DND-41 (cell line): ENCODE results near the gene SLC22A14.
"Not testable (repeated sequence)": the region's sequence is repeated elsewhere in the genome, so short reads cannot be mapped to it uniquely, and the experiment has no call there.

Experiments
- ATAC-seq: fragments of 200-7000 bp; cut with Tn5 transposase; 3 replicates; pipeline ENCODE4 v1.9.1; 2021; ENCODE audit warnings: low read depth; ENCODE audit not compliant: insufficient read depth
- DNase-seq: peaks from one replicate; pipeline ENCODE4 v3.0.0-alpha.2; 2020
- H2AFZ ChIP-seq: 2 replicates; pipeline ENCODE4 v1.6.0; 2012; ENCODE audit warnings: low read depth, low read length
- H3K27ac ChIP-seq: 2 replicates; pipeline ENCODE4 v1.5.1; 2012; ENCODE audit warnings: low read length, inconsistent platforms
- H3K27me3 ChIP-seq: fragments of 200-600 bp; sonication (generic); 2 replicates; pipeline ENCODE4 v1.6.0; 2012; ENCODE audit warnings: low read length, mild to moderate bottlenecking, inconsistent platforms; ENCODE audit not compliant: insufficient read depth, poor library complexity
- H3K36me3 ChIP-seq: 2 replicates; pipeline ENCODE4 v1.5.1; 2012; ENCODE audit warnings: low read length, inconsistent platforms; ENCODE audit not compliant: insufficient read depth
- H3K4me1 ChIP-seq: 2 replicates; pipeline ENCODE4 v1.5.1; 2012; ENCODE audit warnings: mild to moderate bottlenecking, low read length; ENCODE audit not compliant: insufficient read depth
- H3K4me2 ChIP-seq: 2 replicates; pipeline ENCODE4 v1.6.0; 2012; ENCODE audit warnings: mild to moderate bottlenecking, moderate library complexity, low read length, inconsistent platforms; ENCODE audit not compliant: insufficient read depth
- H3K4me3 ChIP-seq, 2 experiments: fragments of 200-600 bp in 1 of 2; shearing (Covaris generic) in 1 of 2; 2 replicates each; pipeline ENCODE4 v1.5.1; 2012 to 2016; ENCODE audit warnings: inconsistent platforms in 2 of 2, low read length in 2 of 2, mild to moderate bottlenecking in 2 of 2, low read depth in 1 of 2, moderate library complexity in 1 of 2
- H3K79me2 ChIP-seq: 2 replicates; pipeline ENCODE4 v1.6.0; 2012; ENCODE audit warnings: low read length, inconsistent platforms; ENCODE audit not compliant: insufficient read depth
- H3K9ac ChIP-seq: 2 replicates; pipeline ENCODE4 v1.6.0; 2012; ENCODE audit warnings: low read depth, mild to moderate bottlenecking, inconsistent platforms, low read length, moderate library complexity
- H3K9me3 ChIP-seq: 2 replicates; pipeline ENCODE4 v1.5.1; 2012; ENCODE audit warnings: low read length, moderate library complexity, mild to moderate bottlenecking, inconsistent platforms; ENCODE audit not compliant: insufficient read depth, severe bottlenecking
- H4K20me1 ChIP-seq: 2 replicates; pipeline ENCODE4 v1.6.0; 2012; ENCODE audit warnings: low read length; ENCODE audit not compliant: insufficient read depth
- EZH2 ChIP-seq: IDR thresholded peaks from 3 replicates; pipeline ENCODE4 v1.6.1; 2012; ENCODE audit warnings: borderline replicate concordance, low read depth, mild to moderate bottlenecking, moderate library complexity, low read length, inconsistent platforms; ENCODE audit not compliant: severe bottlenecking
- TF ChIP-seq, protein P1 (sequence below): IDR thresholded peaks from 2 replicates; pipeline ENCODE4 v1.5.1; 2012; ENCODE audit warnings: borderline replicate concordance, low read length, moderate library complexity, mild to moderate bottlenecking; ENCODE audit not compliant: poor library complexity, severe bottlenecking; ENCODE audit errors: extremely low read depth

Gene SLC22A14

DNA sequence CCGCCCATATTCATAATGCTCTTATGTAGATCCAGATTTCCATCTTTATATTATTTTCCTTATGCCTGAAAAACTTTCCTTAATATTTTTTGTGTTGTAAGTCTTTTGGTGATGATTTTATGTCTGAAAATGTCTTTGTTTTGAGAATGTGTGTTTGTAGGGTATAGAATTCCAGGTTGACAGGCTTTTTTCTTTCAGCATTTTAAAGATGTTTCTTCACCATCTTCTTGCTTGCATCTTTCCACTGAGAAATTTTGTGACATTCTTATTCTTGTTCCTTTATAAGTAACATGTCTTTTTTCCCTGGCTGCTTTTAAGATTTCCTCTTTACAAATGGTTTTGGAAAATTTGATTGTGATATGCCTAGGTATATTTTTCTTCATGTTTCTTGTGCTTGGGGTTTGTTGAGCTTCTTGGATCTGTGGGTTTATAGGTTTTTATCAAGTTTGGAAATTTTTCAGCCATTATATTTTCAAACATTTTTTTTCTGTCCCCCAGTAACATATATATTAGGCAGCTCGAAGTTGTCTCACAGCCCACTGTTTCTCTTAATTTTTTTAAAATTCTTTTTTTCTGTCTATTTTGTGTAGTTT is 43.6 kb upstream of the SLC22A14 start:
- Histone ChIP-seq H3K79me2 (no peaks in the 10 kb centered on the region), H3K4me3 (no peak overlapping the region), H3K27me3 (no peaks in the 10 kb centered on the region), H3K9ac (no peak overlapping the region), H3K36me3 (peaks cover 80% of the 10 kb centered on the region), H3K27ac (no peak overlapping the region), H3K9me3 (no peaks in the 10 kb centered on the region), H3K4me2 (no peak overlapping the region), H4K20me1 (no peaks in the 10 kb centered on the region), H3K4me1 (no peaks in the 10 kb centered on the region), H2AFZ (no peak overlapping the region)
- TF ChIP-seq, protein P1, sequence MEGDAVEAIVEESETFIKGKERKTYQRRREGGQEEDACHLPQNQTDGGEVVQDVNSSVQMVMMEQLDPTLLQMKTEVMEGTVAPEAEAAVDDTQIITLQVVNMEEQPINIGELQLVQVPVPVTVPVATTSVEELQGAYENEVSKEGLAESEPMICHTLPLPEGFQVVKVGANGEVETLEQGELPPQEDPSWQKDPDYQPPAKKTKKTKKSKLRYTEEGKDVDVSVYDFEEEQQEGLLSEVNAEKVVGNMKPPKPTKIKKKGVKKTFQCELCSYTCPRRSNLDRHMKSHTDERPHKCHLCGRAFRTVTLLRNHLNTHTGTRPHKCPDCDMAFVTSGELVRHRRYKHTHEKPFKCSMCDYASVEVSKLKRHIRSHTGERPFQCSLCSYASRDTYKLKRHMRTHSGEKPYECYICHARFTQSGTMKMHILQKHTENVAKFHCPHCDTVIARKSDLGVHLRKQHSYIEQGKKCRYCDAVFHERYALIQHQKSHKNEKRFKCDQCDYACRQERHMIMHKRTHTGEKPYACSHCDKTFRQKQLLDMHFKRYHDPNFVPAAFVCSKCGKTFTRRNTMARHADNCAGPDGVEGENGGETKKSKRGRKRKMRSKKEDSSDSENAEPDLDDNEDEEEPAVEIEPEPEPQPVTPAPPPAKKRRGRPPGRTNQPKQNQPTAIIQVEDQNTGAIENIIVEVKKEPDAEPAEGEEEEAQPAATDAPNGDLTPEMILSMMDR: no peak
- TF ChIP-seq EZH2: no peak
- DNase-seq (no peak), ATAC-seq (no peak)

DNA sequence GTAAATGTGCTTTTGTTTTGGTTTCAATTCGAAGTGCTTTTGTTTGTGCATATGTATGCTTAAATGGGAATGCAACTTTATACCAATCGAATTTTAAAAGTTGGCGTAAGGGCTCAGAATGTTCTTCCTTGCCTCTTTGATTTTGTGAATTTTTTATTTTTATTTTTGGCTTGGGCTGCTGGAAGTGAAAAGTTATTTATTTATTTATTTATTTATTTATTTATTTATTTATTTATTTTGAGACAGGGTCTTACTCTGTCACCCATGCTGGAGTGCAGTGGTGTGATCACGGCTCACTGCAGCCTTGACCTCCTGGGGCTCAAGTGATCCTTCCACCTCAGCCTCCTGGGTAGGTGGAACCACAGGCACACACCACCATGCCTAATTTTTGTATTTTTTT is 39.3 kb upstream of the SLC22A14 start:
- not testable (repeated sequence) for H3K4me2 ChIP-seq, ATAC-seq, H4K20me1 ChIP-seq, H3K79me2 ChIP-seq, H2AFZ ChIP-seq, H3K9ac ChIP-seq, H3K4me1 ChIP-seq, DNase-seq, H3K27me3 ChIP-seq, H3K27ac ChIP-seq, H3K9me3 ChIP-seq, H3K4me3 ChIP-seq
- H3K36me3 ChIP-seq: peaks cover 78% of the 10 kb centered on the region

DNA sequence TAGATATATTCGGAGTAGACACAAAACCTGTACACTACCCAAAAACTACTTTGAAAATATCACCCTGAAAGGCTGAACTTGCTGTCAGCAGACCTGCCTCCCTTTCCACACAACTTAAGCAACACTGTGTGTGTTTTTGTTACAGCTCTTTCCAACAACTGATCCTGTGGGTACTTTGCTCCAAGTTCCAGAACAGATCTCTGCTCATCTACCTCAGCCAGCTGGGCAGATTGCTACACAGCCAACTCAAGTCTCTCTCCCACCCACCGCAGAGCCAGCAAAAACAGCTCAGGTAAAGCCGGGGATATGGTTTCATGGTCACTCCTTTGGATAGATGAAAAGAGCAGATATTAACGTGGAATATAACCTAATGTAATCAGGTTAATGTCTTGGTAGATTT is 36.2 kb upstream of the SLC22A14 start:
- no peaks in the 10 kb centered on the region for H3K9me3 ChIP-seq
- no peak for ATAC-seq
- H4K20me1 ChIP-seq: no peaks in the 10 kb centered on the region
- no peak for DNase-seq
- no peak overlapping the region for H3K27ac ChIP-seq
- H3K4me1 ChIP-seq: no peaks in the 10 kb centered on the region
- H3K36me3 ChIP-seq: peaks cover 81% of the 10 kb centered on the region
- no peak overlapping the region for H3K4me2 ChIP-seq
- H2AFZ ChIP-seq: no peak overlapping the region
- no peaks in the 10 kb centered on the region for H3K27me3 ChIP-seq
- no peak for TF ChIP-seq EZH2
- TF ChIP-seq, protein P1: no peak
- H3K79me2 ChIP-seq: no peaks in the 10 kb centered on the region
- H3K9ac ChIP-seq: no peak overlapping the region
- H3K4me3 ChIP-seq: no peak overlapping the region

DNA sequence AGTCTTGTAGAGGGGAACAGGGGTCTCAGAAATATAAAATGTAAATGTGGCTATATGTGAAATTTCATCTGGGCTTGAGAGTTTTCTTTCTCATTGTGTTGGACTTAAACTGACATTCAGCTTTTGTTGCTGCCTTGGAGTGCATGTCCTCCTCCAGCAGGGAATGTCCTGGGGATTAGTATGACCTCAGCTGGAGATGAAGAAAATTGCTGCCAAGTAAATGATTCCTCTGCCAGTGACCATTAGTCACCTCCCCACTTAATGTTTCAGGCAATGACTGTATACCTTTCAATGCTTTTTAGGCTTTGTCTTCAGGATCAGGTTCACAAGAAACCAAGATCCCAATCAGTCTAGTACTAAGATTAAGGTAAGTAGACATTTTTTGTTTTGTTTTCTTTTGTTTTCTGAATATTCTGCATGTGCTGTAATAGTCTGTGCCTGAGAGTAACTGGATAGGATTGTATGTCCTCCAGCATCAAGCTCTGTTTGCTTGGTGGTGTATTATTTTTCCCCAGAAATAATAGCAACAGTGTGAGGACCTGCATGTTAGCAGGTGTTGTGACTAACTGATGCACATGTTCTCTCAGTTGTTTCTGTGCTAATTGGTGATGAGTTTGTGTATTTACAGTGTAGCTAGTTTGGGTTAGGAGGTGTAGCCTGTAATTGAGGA is 34.6 kb upstream of the SLC22A14 start:
- Histone ChIP-seq H3K27me3 (no peaks in the 10 kb centered on the region), H3K4me2 (no peak overlapping the region), H2AFZ (no peak overlapping the region), H4K20me1 (no peaks in the 10 kb centered on the region), H3K79me2 (no peaks in the 10 kb centered on the region), H3K4me1 (no peaks in the 10 kb centered on the region), H3K27ac (no peak overlapping the region), H3K9ac (no peak overlapping the region), H3K9me3 (no peaks in the 10 kb centered on the region), H3K4me3 (no peak overlapping the region), H3K36me3 (peaks cover 86% of the 10 kb centered on the region)
- no peak for DNase-seq
- ATAC-seq: no peak
- TF ChIP-seq EZH2: no peak
- TF ChIP-seq, protein P1: no peak
